Kidney (tissue), 14 donors: ENCODE results near the gene PFKP. TPM values are rescaled to one million over a fixed set of nuclear protein-coding genes. Genes with fewer than 3 reads are reported as not detected.
A peak's percentile ranks its signal among the peaks of the same experiment; 100 is the strongest.

Source experiments
- DNase-seq, 5 donors: peaks; one replicate each; pipeline ENCODE4 v3.0.0-alpha.2; 2013 to 2020
- FAIRE-seq: peaks from 2 replicates; lab custom pipeline; 2012; peaks lifted over from hg19 to GRCh38; lab: Jason Lieb, UNC
- H3K27ac ChIP-seq, 2 donors: one replicate each; pipeline ENCODE4 v1.7.0; 2013; ENCODE audit warnings: low read depth in 2 of 2, low read length in 2 of 2, inconsistent platforms in 1 of 2
- H3K27me3 ChIP-seq: one replicate; pipeline ENCODE4 v1.7.1; 2013; ENCODE audit warnings: low read length, inconsistent platforms; ENCODE audit not compliant: control insufficient read depth, insufficient read depth
- H3K36me3 ChIP-seq, 3 donors: one replicate each; pipeline versions ENCODE4 v1.7.0 to v1.7.1; 2013; ENCODE audit warnings: low read length in 3 of 3, control low read depth in 1 of 3, inconsistent platforms in 1 of 3; ENCODE audit not compliant: insufficient read depth in 3 of 3, control insufficient read depth in 2 of 3
- H3K4me1 ChIP-seq, 3 donors: one replicate each; pipeline versions ENCODE4 v1.7.0 to v1.7.1; 2013; ENCODE audit warnings: low read length in 3 of 3, inconsistent platforms in 1 of 3, low read depth in 1 of 3; ENCODE audit not compliant: control insufficient read depth in 2 of 3, insufficient read depth in 2 of 3
- H3K4me3 ChIP-seq, 3 donors: one replicate each; pipeline versions ENCODE4 v1.7.0 to v1.8.1; 2013; ENCODE audit warnings: low read length in 3 of 3, control low read depth in 1 of 3, inconsistent platforms in 1 of 3
- H3K9ac ChIP-seq, 3 donors: one replicate each; pipeline versions ENCODE4 v1.7.0 to v1.7.1; 2013; ENCODE audit warnings: low read length in 3 of 3, control low read depth in 1 of 3, inconsistent platforms in 1 of 3
- H3K9me3 ChIP-seq, 3 donors: one replicate each; pipeline versions ENCODE4 v1.7.0 to v1.7.1; 2013; ENCODE audit warnings: low read length in 3 of 3, control low read depth in 1 of 3, inconsistent platforms in 1 of 3; ENCODE audit not compliant: control insufficient read depth in 2 of 3, insufficient read depth in 1 of 3
- intact Hi-C: fragments of 100-400 bp; cut with DNase I; formaldehyde crosslinking; loops from one replicate; pipeline ENCODE4 v1.11.1; 2022
- polyA plus RNA-seq: library from polyadenylated mRNA; stranded (reverse); fragments of 350-450 nt; fragmentation: Illumina TruSeq; extraction: RNeasy Lipid Tissue Mini Kit (QIAGEN cat#74804); gene quantifications from one replicate; pipeline ENCODE4 v1.2.3, GENCODE V29; 2014; ENCODE audit warnings: low read depth, low replicate concordance; ENCODE audit not compliant: insufficient read depth
- total RNA-seq: library from RNA; stranded (reverse); fragmentation: NEBNext Ultra II Directional; extraction: Animal tissue kit (Norgen Biotek cat#: 25700); gene quantifications from one replicate; pipeline ENCODE4 v1.2.1, GENCODE V29; 2021
- TF ChIP-seq, protein P1 (sequence below): IDR thresholded peaks from 3 replicates; pipeline ENCODE4 v1.5.1; 2012; ENCODE audit warnings: mild to moderate bottlenecking, moderate library complexity, borderline replicate concordance; ENCODE audit not compliant: insufficient read depth; ENCODE audit errors: extremely low read depth
- donor health status: control.
- donor health status: control.
- donor health status: control.
- donor health status: control.
- donor health status: control.
- donor health status: DM: yes; HTN: yes; CAD: no.
- donor health status: Normal renal cell carcinoma (clear cell type).

Gene PFKP
- total and polyA plus RNA-seq, 2 donors from 2014 or later: 51.2 to 139 TPM

DNA sequence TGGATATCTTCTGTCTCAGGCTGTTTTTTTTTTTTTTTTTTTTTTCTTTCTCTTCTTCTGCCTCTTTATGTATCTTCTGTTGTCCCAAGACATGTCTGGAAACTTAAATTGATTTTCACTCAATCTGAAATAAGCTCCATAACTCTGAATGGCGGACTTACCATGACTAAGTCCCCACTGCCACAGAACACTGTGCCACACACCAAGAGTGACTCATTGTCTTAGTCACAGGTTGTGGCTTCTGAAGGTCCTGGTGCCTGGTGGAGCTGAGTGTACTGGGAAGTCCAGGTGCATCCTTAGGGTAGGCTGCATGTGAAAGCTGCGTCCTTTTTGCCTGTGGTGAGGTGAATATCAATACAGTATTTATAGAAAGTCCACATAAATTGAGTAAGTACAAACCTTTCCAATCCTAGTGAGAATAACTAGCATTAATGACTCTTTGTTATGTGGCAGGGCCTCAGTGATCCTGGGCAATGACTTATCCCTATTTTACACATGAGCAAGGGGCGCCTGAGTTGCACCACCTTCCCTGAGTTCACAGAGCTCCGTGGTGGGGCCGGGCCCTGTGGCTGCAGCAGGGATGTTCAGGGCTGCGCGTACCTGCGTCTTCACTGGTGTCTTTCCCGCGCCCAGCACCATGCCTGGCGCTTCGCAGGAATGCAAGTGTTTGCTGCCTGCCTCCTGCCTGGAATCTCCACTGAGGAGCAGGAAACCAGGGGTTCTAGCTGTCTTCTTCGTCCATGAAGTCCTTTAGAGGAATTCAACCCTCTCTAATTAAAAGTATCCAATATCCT, 4.3 kb downstream of the PFKP start:
- no peak overlapping the region for H3K27ac ChIP-seq
- H3K27me3 ChIP-seq: no peaks in the 10 kb centered on the region
- H3K4me1 ChIP-seq: peaks cover 0 to 6% (median 2%) of the 10 kb centered on the region in 3 donors
- no peaks in the 10 kb centered on the region for H3K9me3 ChIP-seq
- intact Hi-C loops: no loop called here
- no peak overlapping the region for H3K9ac ChIP-seq
- FAIRE-seq (no peak), DNase-seq (no peak)
- H3K36me3 ChIP-seq: peaks cover 0 to 3% (median 0%) of the 10 kb centered on the region in 3 donors
- H3K4me3 ChIP-seq: no peak overlapping the region
- TF ChIP-seq, protein P1, sequence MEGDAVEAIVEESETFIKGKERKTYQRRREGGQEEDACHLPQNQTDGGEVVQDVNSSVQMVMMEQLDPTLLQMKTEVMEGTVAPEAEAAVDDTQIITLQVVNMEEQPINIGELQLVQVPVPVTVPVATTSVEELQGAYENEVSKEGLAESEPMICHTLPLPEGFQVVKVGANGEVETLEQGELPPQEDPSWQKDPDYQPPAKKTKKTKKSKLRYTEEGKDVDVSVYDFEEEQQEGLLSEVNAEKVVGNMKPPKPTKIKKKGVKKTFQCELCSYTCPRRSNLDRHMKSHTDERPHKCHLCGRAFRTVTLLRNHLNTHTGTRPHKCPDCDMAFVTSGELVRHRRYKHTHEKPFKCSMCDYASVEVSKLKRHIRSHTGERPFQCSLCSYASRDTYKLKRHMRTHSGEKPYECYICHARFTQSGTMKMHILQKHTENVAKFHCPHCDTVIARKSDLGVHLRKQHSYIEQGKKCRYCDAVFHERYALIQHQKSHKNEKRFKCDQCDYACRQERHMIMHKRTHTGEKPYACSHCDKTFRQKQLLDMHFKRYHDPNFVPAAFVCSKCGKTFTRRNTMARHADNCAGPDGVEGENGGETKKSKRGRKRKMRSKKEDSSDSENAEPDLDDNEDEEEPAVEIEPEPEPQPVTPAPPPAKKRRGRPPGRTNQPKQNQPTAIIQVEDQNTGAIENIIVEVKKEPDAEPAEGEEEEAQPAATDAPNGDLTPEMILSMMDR: no peak

DNA sequence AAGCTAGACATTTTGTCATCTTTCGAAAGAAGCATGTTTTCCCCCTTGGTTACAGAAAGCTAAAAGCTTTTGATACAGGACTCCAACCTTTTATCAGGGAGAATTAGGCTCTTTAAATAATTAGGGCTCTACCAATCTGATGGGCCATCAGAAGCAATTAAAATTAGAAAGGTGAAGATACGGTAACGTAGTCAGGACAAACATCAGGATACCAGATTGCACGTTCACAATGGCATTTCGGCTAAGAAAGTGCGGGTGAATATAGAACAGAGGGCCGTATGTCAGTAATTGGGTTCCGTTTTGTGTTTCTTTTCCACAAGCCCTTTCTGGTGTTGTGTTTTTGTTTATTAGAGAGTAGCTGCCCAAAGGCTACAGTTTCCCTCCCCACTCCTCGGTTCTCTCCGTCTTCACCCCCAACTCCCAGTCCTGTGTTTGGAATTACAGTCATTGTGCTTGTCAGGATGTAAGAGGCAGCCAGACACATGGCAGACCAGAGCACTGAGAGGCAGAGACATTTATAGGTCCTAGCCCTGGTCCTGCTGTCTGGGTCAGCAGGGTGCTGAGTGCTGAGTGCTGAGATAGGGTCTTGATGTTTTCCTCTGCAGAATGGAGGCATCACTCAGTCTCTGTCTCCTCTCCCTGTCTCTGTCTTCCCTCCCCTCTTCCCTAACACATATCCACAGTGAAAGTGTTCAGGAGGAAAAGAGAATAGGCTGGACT, 5.5 kb downstream of the PFKP start:
- DNase-seq (peak in 1 of 5 donors; percentile 29), FAIRE-seq (no peak)
- H3K4me3 ChIP-seq: no peak overlapping the region
- intact Hi-C loops: no loop called here
- no peaks in the 10 kb centered on the region for H3K27me3 ChIP-seq
- H3K36me3 ChIP-seq: peaks cover 0 to 3% (median 0%) of the 10 kb centered on the region in 3 donors
- no peaks in the 10 kb centered on the region for H3K9me3 ChIP-seq
- TF ChIP-seq, protein P1: no peak
- peaks cover 0 to 6% (median 2%) of the 10 kb centered on the region in 3 donors for H3K4me1 ChIP-seq
- no peak overlapping the region for H3K27ac ChIP-seq
- no peak overlapping the region for H3K9ac ChIP-seq

DNA sequence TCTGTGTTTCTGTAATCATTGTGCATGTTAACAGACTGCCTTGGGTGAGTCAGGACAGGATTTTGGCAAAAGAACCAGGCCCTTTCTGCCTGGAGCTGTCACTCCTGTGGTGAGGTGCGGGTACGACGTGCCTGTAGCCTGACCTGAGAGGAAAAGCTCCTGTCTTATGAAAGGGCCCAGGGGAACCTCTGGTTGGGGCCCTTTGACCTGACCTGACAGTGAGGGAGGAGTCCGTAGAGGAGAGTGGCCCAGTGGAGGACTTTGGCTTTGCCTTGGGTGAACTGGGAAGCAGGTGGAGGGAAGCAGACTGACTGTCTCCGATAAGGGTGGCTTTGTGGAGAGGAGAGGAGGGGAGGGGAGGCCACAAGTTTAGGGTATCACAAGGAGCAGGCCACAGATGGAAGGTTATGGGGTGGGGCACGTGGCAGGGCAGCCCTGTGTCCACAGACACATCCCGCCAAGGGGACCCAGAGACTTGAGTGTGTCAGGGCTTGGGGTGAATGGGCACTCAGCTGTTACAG, 6.9 kb downstream of the PFKP start:
- no peaks in the 10 kb centered on the region for H3K27me3 ChIP-seq
- intact Hi-C loops: no loop called here
- peak overlapping the region in 1 of 3 donors; percentile 25 for H3K4me3 ChIP-seq
- H3K27ac ChIP-seq: peak overlapping the region in 1 of 2 donors; percentile 43
- peaks cover 0 to 3% (median 0%) of the 10 kb centered on the region in 3 donors for H3K36me3 ChIP-seq
- no peak for FAIRE-seq
- peak overlapping the region in 1 of 3 donors; percentile 46 for H3K9ac ChIP-seq
- H3K9me3 ChIP-seq: no peaks in the 10 kb centered on the region
- H3K4me1 ChIP-seq: peaks cover 0 to 6% (median 4%) of the 10 kb centered on the region in 3 donors
- TF ChIP-seq, protein P1: no peak
- peak in 1 of 5 donors; percentile 33 for DNase-seq
